Lower leg skin (tissue), 4 donors: ENCODE data around the gene TECPR2. TPM values are rescaled to one million over a fixed set of nuclear protein-coding genes. Genes with fewer than 3 reads are reported as not detected.

Experiments used
- DNase-seq, 2 donors: peaks; one replicate each; pipeline ENCODE4 v3.0.0-alpha.2; 2019; ENCODE audit warnings: low spot score in 2 of 2
- H3K4me3 ChIP-seq: fragments of 200-600 bp; sonication (generic); 2 replicates; pipeline ENCODE4 v1.5.1; 2017; ENCODE audit warnings: mild to moderate bottlenecking, low read depth; ENCODE audit not compliant: poor library complexity, severe bottlenecking
- POLR2A ChIP-seq, 2 donors: fragments of 450-650 bp; IDR thresholded peaks; one replicate each; pipeline ENCODE4 v1.6.1; 2016 to 2017; ENCODE audit warnings: antibody characterized with exemption in 2 of 2, mild to moderate bottlenecking in 1 of 2, moderate library complexity in 1 of 2
- WGBS, 2 donors: methylation state at CpG; one replicate each; pipeline ENCODE4 v1.1.5; 2018; 5-methylcytosine and 5-hydroxymethylcytosine counted together
- intact Hi-C: fragments of 100-400 bp; cut with DNase I; formaldehyde crosslinking; loops from one replicate; pipeline ENCODE4 v1.15.0; 2023; ENCODE audit warnings: low total_unique reads
- total RNA-seq, 4 donors: library from RNA; depleted of rRNA; stranded (reverse); fragments of >200 nt; gene quantifications; one replicate each; pipeline ENCODE4 v1.1.0, GENCODE V29; 2016
- TF ChIP-seq, protein P1 (sequence below), 3 donors: fragments of 450-650 bp; IDR thresholded peaks; one replicate each; pipeline ENCODE4 v1.5.1; 2016; ENCODE audit warnings: antibody characterized with exemption in 3 of 3, mild to moderate bottlenecking in 3 of 3, moderate library complexity in 2 of 3

Gene TECPR2
- total RNA-seq, 4 donors from 2014 or later, result 10.8 to 37.8 (median 17.8) TPM

DNA sequence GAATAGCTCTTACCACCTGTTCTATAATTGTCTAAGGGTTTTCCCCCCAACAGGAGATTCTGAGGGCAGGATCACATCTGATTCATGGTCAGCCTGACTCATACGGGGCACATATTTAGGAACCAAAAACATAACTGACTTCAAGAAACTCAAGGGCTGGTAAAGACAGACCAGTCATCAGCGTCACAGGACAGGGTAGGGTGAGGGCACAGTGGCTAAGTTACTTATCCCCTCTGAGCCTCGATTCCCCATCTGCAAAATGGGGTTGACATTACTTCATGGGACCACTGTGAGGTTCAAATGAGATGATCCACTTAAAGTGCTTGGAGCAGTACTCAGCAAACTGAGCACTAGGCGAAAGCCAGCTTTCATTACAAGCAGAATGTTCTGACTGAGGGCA lies 657 bp upstream of the TECPR2 start:
- WGBS, 2 donors, result 13 to 16% methylated on average over 4 of the region's 4 CpGs
- DNase-seq, result no peak
- TF ChIP-seq, protein P1, sequence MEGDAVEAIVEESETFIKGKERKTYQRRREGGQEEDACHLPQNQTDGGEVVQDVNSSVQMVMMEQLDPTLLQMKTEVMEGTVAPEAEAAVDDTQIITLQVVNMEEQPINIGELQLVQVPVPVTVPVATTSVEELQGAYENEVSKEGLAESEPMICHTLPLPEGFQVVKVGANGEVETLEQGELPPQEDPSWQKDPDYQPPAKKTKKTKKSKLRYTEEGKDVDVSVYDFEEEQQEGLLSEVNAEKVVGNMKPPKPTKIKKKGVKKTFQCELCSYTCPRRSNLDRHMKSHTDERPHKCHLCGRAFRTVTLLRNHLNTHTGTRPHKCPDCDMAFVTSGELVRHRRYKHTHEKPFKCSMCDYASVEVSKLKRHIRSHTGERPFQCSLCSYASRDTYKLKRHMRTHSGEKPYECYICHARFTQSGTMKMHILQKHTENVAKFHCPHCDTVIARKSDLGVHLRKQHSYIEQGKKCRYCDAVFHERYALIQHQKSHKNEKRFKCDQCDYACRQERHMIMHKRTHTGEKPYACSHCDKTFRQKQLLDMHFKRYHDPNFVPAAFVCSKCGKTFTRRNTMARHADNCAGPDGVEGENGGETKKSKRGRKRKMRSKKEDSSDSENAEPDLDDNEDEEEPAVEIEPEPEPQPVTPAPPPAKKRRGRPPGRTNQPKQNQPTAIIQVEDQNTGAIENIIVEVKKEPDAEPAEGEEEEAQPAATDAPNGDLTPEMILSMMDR (IDR thresholded peaks at IDR 0.05), result no peak
- no peak for TF ChIP-seq POLR2A (IDR thresholded peaks at IDR 0.05)
- H3K4me3 ChIP-seq, result peak overlapping the region; percentile 59
- intact Hi-C loops, result no loop called here

DNA sequence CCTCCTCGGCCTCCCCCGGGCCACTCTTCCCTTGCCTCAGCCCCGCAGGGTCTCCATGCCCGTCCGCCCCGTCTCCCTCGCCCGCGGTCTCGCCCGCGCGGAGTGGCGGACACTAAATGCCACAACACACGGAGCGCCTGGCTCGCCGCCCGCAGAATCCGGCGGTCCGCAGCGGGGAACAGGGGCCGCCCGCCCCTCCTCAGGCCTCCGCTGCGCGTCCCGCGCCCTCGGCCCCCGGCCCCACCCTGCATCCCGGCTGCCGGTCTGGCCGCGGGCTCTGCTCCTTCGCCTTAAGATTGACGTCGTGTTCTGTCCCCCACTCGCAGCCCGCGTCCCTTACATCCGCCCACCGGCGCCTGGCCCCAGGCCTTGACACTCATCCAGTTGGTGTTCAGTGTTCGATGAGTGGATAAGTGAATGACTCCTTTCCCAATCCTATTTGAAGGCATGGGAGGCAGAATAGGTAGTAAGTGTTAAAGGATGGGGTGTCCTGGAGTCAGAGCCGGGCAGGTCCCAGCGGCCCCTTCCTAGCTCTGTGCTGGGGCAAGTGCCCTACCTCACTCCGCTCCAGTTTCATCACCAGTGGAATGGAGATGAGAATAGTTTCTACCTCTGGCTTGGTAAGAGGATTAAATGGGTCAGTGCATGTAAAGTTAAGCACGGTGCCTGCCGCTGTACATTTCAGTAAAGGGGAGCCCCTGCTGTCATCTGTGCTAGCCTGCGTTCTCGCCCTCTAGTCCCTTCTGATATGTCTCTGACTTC lies 622 bp downstream of the TECPR2 start:
- WGBS, 2 donors, result 4 to 5% methylated on average over 20 to 26 of the region's 53 CpGs
- peak; percentile 29 to 89 for DNase-seq
- no peak for TF ChIP-seq POLR2A (IDR thresholded peaks at IDR 0.05)
- TF ChIP-seq, protein P1 (IDR thresholded peaks at IDR 0.05), result no peak
- peak overlapping the region; percentile 93 for H3K4me3 ChIP-seq
- intact Hi-C loops, result no loop called here

DNA sequence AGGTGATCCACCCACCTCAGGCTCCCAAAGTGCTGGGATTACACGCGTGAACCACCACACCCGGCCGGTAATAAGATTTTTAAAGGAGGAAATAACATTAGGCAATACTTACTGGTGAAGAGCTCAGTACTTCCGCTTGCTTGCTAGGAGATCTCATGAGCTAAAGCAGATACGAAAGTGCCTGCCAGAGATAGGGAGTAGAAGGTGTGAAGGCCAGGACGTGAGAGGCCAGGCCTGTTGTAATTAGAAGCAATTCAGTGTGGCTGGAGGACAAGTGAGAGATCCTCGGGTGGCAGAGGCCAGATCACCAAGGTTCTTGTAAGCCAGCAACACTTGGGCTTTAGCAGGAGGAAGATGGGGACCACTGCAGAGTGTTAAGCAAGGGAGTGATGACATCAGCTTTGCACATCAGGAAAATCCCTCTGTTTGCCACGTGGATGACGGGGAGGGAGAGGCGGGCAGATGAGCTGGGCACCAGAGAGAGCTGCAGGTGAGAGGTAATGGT lies 7.6 kb downstream of the TECPR2 start:
- intact Hi-C loops, result no loop called here
- H3K4me3 ChIP-seq, result no peak overlapping the region
- WGBS, 2 donors, result 74 to 75% methylated on average over 11 of the region's 11 CpGs
- DNase-seq, result no peak
- TF ChIP-seq POLR2A (IDR thresholded peaks at IDR 0.05), result no peak
- TF ChIP-seq, protein P1 (IDR thresholded peaks at IDR 0.05), result no peak

DNA sequence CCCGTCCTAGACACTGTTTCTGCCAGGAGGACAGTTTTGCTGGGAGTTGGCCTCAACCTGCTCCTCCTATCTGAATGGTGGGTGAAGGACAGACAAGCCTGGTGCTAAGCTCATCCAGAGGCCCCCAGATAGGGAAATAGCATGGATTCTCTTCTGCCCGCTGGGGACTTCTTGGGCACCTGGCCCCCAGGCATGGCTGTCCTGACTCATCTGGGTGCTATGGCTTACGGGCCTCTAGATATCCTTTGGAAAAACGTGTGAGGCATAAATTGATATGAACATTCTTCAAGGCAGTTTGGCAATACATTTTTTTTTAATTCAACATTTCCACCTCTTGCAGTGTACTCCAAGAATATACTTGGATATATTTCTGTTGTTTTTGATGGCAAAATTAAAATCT lies 8.6 kb downstream of the TECPR2 start:
- 84 to 89% methylated on average over 4 of the region's 4 CpGs for WGBS, 2 donors
- no peak overlapping the region for H3K4me3 ChIP-seq
- intact Hi-C loops, result no loop called here
- TF ChIP-seq POLR2A (IDR thresholded peaks at IDR 0.05), result no peak
- TF ChIP-seq, protein P1 (IDR thresholded peaks at IDR 0.05), result no peak
- no peak for DNase-seq

DNA sequence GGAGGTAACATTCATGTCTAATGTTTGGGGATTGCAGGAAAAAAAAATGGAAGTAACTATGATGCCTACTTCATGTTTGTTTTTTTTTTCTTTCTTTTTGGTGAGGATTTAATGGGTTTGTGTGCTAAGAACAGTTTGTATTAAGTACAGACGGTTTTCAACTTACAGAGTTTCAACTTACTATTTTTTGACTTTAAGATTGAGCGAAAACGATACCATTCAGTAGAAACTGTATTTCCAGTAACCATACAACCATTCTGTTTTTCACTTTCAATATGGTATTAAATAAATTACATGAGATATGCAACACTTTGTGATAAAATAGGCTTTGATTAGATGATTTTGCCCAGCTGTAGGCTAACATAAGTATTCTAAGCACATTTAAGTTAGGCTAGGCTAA lies 10.4 kb downstream of the TECPR2 start:
- intact Hi-C loops, result no loop called here
- TF ChIP-seq, protein P1 (IDR thresholded peaks at IDR 0.05), result no peak
- TF ChIP-seq POLR2A (IDR thresholded peaks at IDR 0.05), result no peak
- H3K4me3 ChIP-seq, result no peak overlapping the region
- DNase-seq, result no peak
- 90 to 94% methylated on average over 3 of the region's 3 CpGs for WGBS, 2 donors
